ENCODE data around the gene BEND4. TPM values are rescaled to one million over a fixed set of nuclear protein-coding genes. Genes with fewer than 3 reads are reported as not detected.

BEND4 gene
- total RNA-seq, 3 donors from 2014 or later, result 0.14 to 0.51 (median 0.19) TPM

DNA sequence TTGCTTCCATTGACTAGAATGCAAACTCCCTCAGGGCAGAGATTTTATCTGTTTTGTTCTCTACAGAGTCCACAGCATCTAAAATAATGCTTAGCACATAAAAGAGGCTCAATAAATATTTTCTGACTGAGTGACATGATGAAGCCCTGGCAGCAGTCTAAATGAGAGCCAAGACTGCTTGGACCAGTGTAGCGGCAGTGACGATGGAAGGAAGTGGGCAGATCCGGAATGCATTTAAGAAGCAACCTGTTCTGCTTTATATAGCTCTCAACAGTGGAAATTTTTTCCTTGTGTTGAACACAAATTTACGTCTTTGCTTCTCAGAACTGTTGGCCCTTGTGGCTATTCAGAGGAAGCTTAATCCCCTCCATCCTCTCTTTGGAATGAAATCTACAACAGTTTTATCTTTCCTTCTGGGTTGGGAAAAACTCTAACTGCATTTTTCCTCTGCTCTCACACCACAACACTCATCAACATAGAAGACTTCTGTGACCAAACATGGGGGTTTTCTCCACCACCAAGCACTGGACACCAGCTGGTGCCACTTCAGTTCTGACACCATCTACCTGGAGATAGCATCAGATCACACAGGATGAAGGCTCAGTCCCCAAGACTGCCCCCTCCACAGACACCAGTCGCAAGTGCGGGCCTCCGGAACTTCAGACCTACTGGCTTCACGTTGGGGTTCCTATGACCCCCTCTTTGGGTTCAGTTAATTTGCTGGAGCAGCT lies 7.0 kb upstream of the BEND4 start:
- Histone ChIP-seq H3K4me3 (no peak overlapping the region), H3K36me3 (ENCODE audit: low read depth) (no peaks in the 10 kb centered on the region), H3K4me1 (ENCODE audit: low read depth) (no peaks in the 10 kb centered on the region), H3K9me3 (no peaks in the 10 kb centered on the region)
- DNase-seq, result no peak
- no peak for TF ChIP-seq CTCF (IDR thresholded peaks at IDR 0.05)
- no peak for ATAC-seq
- intact Hi-C loops (cut with DNase I, micrococcal nuclease), result no loop called here

GRCh38 chr4:42151568-42152506 lies 618 bp downstream of the BEND4 start:
- intact Hi-C loops (cut with DNase I, micrococcal nuclease), result no loop called here
- H3K4me1 ChIP-seq (ENCODE audit: low read depth), result peaks cover 5% of the 10 kb centered on the region
- DNase-seq (peak; percentile 22 to 69 (median 41)), ATAC-seq (peak; percentile 58)
- H3K4me3 ChIP-seq, result no peak overlapping the region
- no peaks in the 10 kb centered on the region for H3K36me3 ChIP-seq (ENCODE audit: low read depth)
- H3K9me3 ChIP-seq, result no peaks in the 10 kb centered on the region
- no peak for TF ChIP-seq CTCF (IDR thresholded peaks at IDR 0.05)

DNA sequence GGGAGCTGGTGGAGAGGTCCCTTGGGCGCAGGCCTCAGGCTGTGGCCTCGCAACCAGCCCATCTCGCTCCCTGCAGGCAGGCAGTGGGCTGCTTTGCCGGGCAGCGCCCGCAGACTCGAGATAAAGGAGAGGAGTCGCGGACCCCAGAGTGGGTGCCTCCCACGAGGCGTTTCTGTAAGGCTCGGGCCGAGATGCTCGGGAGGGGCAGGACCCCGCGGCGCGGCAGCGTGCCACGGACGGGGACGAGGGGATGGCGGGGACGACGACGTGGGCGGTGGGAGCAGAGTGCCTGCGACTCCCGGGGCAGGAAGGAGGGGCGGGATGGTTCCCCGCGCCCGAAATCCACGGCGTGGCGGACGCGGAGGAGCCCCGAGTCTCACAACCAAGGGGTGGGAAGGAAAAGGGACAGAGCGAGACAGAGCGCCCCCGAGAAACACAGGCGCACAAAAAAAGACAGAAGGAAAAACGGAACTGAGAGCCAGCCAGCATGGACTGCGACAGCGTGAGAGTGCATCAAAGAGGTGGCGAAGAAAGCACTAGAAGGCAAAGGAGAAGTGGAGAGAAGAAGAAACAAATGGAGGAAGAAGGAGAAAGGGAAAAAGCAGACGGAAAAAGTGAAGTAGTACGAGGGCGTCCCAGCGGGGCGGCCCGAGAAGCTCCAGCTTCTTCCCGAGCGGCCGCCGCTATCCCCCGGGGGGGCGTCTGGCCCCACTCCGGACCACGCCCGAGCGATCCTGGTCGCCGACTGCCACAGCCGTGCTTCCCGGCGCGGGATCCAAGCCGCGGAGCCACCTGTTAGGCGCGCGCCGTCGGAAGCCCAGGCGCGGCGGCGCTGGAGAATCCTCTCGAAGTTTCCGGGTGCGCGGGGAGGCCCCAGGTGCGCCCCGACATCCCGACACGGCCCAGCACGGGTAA lies 1.5 kb downstream of the BEND4 start:
- peak in 2 of 3 donors; percentile 1 to 53 for DNase-seq
- H3K4me1 ChIP-seq (ENCODE audit: low read depth), result peaks cover 5% of the 10 kb centered on the region
- intact Hi-C loops (cut with DNase I, micrococcal nuclease), result no loop called here
- peak; percentile 43 for ATAC-seq
- H3K4me3 ChIP-seq, result no peak overlapping the region
- no peaks in the 10 kb centered on the region for H3K36me3 ChIP-seq (ENCODE audit: low read depth)
- TF ChIP-seq CTCF (IDR thresholded peaks at IDR 0.05), result no peak
- no peaks in the 10 kb centered on the region for H3K9me3 ChIP-seq

DNA sequence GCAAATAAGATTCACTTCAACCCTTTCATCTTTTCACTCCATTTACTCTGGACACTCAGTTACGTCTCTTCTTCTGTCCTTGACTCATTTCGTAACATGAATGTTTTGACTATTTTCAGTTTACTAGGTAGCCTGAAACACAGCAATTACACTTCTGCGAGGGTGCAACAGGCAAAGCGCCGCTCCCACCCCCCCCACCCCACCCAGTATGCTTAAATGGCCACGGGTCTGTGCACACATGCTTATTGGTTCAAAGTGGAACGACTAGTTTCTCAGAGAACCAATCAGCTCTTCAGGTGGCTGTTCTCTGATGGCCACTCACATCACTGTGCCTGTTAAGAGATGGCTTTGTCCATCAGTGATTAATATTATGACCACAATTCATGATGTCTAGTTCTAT lies 3.5 kb downstream of the BEND4 start:
- ATAC-seq, result no peak
- no peak for DNase-seq
- no peaks in the 10 kb centered on the region for H3K9me3 ChIP-seq
- no peak overlapping the region for H3K4me3 ChIP-seq
- H3K4me1 ChIP-seq (ENCODE audit: low read depth), result peaks cover 5% of the 10 kb centered on the region
- intact Hi-C loops (cut with DNase I, micrococcal nuclease), result no loop called here
- TF ChIP-seq CTCF (IDR thresholded peaks at IDR 0.05), result no peak
- H3K36me3 ChIP-seq (ENCODE audit: low read depth), result no peaks in the 10 kb centered on the region

GRCh38 chr4:42148425-42148824 lies 4.0 kb downstream of the BEND4 start:
- Histone ChIP-seq H3K4me1 (ENCODE audit: low read depth) (peaks cover 5% of the 10 kb centered on the region), H3K4me3 (no peak overlapping the region), H3K36me3 (ENCODE audit: low read depth) (no peaks in the 10 kb centered on the region), H3K9me3 (no peaks in the 10 kb centered on the region)
- TF ChIP-seq CTCF (IDR thresholded peaks at IDR 0.05), result no peak
- intact Hi-C loops (cut with DNase I, micrococcal nuclease), result no loop called here
- DNase-seq (no peak), ATAC-seq (no peak)
